GM12864 (cell line): Measurements from ENCODE around the gene LPXN.

ENCODE experiments used
- DNase-seq: peaks from one replicate; pipeline ENCODE4 v3.0.0-alpha.2; 2011; ENCODE audit warnings: low read depth
- H3K4me3 ChIP-seq: 2 replicates; pipeline ENCODE4 v1.5.1; 2011; ENCODE audit warnings: mild to moderate bottlenecking, low read depth, low read length, control low read depth
- CTCF ChIP-seq: IDR thresholded peaks from 2 replicates; pipeline ENCODE4 v1.5.1; 2011; ENCODE audit warnings: low read depth, mild to moderate bottlenecking, moderate library complexity, low read length, control low read depth, inconsistent platforms; ENCODE audit errors: missing control alignments

The LPXN gene

GRCh38 chr11:58485961-58486360, 89.7 kb downstream of the LPXN start:
- no peak for DNase-seq
- TF ChIP-seq CTCF, result no peak

More at GRCh38 chr11:58485961-58486360, 89.7 kb downstream of the LPXN start:
- no peak overlapping the region for H3K4me3 ChIP-seq
